GM19035 (cell line): Measurements from ENCODE around the gene GDF2.

ENCODE experiments used
- ATAC-seq: cut with Tn5 transposase; IDR thresholded peaks from one replicate; pipeline ENCODE4 v1.9.1; 2021; ENCODE audit not compliant: unreplicated experiment

GDF2 gene

DNA sequence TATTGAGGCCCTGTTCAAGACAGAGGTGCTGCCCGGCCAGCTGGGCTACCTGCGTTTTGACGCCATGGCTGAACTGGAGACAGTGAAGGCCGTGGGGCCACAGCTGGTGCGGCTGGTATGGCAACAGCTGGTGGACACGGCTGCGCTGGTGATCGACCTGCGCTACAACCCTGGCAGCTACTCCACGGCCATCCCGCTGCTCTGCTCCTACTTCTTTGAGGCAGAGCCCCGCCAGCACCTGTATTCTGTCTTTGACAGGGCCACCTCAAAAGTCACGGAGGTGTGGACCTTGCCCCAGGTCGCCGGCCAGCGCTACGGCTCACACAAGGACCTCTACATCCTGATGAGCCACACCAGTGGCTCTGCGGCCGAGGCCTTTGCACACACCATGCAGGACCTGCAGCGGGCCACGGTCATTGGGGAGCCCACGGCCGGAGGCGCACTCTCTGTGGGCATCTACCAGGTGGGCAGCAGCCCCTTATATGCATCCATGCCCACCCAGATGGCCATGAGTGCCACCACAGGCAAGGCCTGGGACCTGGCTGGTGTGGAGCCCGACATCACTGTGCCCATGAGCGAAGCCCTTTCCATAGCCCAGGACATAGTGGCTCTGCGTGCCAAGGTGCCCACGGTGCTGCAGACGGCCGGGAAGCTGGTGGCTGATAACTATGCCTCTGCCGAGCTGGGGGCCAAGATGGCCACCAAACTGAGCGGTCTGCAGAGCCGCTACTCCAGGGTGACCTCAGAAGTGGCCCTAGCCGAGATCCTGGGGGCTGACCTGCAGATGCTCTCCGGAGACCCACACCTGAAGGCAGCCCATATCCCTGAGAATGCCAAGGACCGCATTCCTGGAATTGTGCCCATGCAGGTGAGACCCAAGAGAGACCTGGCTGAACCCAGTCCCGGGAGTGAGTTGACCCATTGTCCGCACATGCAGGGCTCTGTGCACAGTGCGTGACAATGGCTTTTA is 28.7 kb downstream of the GDF2 start:
- ATAC-seq: no peak

GRCh38 chr10:47351899-47352815 is 29.9 kb downstream of the GDF2 start:
- ATAC-seq: no peak

GRCh38 chr10:47353351-47353750 is 31.1 kb downstream of the GDF2 start:
- no peak for ATAC-seq

DNA sequence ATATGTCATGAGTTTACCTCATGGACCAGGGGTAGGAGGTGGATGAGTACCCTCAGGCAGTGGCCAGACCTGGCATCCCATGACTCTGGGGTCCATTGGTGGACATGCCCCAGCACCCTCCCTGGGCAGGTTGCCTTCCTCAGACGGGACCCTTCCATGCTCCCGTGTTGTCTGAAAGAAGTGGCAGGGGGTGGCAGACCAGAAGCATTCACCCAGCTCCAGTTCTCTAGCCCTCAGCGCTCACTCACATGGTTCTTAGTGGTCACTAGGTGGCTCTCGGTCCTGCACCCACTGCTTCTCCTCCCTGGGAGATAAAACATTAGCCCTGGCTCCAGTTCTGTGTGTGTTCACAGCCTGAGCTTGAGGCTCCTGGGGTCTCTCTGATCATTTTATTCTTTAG is 31.9 kb downstream of the GDF2 start:
- no peak for ATAC-seq

DNA sequence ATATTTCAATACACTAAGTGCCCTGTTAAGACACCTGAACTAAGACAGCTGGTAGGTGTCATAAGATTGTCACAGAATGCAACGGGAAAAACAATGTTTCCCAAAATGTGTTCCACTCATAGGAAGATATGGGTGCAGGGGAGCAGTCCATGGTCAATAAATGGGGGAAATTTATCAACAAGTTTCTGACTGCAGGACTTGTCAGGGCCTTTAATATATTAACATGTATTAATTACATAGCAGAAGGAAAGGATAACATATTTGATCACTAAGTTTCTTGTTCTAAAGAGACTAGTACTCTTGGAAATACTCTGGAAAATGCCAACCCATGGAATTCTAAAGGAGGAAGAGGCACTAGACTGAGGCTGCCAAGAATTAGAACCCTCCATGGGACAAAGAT is 32.6 kb downstream of the GDF2 start:
- no peak for ATAC-seq

GRCh38 chr10:47356708-47357107 is 34.5 kb downstream of the GDF2 start:
- ATAC-seq: no peak

DNA sequence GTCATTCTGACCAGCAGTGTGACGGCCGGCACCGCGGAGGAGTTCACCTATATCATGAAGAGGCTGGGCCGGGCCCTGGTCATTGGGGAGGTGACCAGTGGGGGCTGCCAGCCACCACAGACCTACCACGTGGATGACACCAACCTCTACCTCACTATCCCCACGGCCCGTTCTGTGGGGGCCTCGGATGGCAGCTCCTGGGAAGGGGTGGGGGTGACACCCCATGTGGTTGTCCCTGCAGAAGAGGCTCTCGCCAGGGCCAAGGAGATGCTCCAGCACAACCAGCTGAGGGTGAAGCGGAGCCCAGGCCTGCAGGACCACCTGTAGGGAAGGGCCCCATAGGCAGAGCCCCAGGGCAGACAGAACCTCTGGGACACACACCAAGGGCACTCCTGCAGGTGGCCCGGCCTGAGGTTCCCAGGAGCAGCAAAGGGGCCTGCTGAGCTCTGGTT is 34.9 kb downstream of the GDF2 start:
- ATAC-seq: no peak

GRCh38 chr10:47357911-47358310 is 35.7 kb downstream of the GDF2 start:
- ATAC-seq: no peak

- ATAC-seq: no peak
Observed at GRCh38 chr10:47358457-47358856, 36.2 kb downstream of the GDF2 start.

DNA sequence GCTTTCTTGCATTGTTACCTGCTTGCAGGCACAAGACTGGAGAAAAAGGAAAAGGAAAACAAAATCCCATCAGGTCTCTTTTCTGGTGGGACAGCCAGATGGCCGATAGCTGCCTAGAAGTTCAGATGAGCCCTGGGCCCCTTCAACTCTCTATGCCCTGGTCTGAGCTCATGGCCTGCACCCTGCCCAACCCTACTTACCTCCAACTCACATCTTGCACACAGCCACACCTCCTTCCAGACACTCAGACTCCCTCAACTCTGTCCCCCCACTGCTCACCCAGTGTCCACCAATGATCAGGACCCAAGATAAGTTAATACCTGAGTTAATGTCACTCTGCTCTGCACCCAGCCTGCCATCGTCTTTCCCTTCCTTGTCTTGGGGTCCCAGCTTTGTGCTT is 36.8 kb downstream of the GDF2 start:
- no peak for ATAC-seq

DNA sequence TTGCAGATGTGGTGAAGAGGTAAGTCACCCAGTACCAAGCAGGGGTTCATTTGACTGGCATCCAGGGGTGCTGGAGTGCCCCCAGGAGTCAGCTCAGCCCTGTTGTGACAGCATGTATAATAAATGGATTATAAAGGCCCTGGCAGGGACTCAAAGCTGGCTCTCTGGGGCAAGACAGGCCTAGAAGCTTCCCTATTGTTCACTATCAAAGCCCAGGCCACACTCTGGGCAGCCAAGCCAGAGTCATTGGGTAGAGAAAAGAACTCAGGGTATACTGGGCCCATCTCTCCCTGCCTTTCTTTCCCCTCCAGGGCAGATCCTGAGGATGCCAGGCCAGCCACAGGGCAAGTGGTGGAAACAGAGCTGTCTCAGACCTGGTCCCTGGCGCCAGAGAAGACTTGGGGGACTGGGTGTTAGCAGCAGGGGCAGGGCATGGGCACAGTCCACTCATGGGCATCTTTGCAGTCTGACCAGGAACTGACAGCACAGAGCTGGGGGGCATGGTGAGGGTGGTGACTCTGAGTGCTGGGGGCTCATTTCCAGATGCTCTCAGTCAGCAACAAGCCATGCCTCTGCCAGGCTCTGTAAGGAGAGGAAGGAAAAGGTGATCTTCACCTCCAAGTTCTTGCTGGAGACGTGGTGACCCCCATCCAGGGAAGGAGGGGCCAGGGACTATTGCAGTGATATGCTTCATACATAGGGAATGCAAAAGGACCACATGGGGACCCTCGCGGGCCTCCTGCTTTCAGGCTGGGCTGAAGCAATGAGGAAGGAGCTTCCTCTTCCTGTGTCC is 37.6 kb downstream of the GDF2 start:
- no peak for ATAC-seq

DNA sequence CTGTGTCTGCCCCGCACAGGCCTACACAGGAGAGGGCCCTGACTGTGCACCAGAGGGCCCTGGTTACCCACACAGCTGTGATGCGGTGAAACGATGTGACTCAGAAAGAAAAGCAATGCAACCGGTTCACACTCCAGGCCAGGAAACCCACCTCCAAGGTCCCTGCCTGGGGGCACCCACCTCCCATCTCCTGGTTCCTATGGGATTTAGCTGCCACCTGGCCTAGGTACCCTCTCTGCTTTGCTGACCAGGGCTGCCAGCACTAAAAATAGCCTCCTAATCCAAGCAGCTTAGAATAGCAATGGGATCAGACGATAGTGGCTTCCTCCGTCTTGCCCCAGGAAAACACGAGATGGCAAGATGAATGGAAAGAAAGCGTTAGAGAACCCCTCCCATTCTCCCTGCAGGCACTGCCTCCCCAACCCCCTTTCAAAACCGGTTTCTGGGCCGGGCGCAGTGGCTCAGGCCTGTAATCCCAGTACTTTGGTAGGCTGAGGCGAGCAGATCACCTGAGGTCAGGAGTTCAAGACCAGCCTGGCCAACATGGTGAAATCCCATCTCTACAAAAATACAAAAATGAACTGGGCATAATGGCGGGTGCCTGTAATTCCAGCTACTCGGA is 38.3 kb downstream of the GDF2 start:
- ATAC-seq: no peak

- no peak for ATAC-seq
Observed at GRCh38 chr10:47361293-47361692, 39.0 kb downstream of the GDF2 start.

GRCh38 chr10:47362199-47362598 is 39.9 kb downstream of the GDF2 start:
- ATAC-seq: no peak

GRCh38 chr10:47363781-47364180 is 41.5 kb downstream of the GDF2 start:
- no peak for ATAC-seq

DNA sequence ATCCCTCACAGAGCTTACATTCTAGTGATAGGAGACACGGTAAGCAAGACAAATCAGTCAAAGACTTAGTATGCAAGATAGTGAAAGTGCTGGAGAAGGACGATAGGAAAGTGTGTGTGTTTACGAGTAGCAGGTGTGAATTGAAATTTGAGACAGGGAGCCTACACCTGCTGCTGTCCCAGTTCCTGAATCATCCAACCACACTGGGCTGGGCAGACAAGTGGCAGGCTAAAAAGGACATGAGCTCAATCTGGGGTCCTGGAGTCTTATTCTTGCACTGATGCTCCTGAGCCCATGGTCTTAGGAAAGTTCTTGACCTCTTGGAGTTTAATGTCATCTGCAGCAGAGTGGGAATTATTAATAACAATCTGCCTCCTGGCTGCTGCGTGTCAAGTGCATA is 42.1 kb downstream of the GDF2 start:
- ATAC-seq: no peak

DNA sequence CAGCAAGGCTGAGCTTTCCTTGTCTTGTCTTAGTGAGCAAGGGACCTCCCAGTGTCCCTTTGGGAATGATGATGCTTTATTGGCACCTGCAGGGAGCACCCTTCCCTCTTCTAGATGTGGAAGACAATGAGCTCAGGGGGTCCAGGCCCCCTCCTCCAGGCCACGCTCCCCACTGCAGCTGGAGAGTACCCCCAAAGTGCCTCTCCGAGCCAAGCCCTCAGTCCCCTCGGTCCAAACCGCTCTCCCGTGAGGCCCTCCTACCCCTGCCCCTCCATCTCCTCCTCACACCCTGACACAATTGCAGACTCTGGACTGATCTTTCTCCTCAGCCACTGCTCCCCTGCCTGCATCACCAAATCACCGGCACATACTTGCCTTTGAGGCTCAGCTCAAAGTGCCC is 42.7 kb downstream of the GDF2 start:
- no peak for ATAC-seq

DNA sequence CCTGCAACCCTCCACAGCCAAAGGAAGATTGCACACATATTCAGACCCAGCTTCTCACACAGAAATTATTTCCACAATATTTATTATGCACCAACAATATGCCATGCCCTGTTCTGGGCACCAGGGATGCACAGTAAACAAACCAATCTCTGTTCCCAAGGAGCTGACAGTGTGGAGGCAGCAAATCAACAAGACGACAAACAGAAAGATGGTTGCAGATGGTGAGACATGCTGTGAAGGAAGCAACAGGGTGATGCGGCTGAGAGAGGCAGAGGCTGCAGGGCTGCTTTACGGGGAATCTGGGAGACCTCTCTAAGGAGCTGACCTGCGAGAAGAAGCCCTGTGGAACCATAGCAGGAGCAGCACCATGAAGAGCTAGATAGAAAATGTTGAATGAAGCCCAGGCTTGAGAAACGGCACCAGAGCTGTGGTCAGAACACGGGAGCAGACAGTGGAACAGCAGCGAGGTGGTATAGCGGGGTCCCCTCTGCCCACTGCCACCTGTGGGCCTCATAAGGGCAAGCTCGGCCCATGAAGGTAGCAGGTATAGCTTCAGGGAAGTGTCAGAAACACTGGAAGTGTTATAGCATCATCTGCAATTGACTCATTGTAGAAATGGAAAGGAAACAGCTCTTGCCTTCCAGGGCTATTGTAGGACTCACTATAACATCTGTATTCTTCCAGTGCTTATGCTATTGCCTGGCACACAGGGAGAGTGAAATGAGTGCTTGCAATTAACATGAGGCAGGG is 43.4 kb downstream of the GDF2 start:
- ATAC-seq: no peak

- ATAC-seq: no peak
Observed at GRCh38 chr10:47366181-47366631, 44.0 kb downstream of the GDF2 start.
